ENCODE results near the gene BTF3L4. TPM values are rescaled to one million over a fixed set of nuclear protein-coding genes. Genes with fewer than 3 reads are reported as not detected.

The BTF3L4 gene
- 10 to 100 TPM; 35.4 to 44.0 TPM for total RNA-seq

GRCh38 chr1:52056163-52056936 is at the start of gene BTF3L4:
Gene BTF3L4 (plus strand): TSS chr1:52056295. CDS start chr1:52059848, 3,553 bp downstream.

GRCh38 chr1:52033190-52034049 is 22.7 kb upstream of the BTF3L4 start, which contains the start of gene KTI12:
Gene KTI12 (minus strand): TSS chr1:52033810. CDS start chr1:52033761, 49 bp downstream.

GRCh38 chr1:52055066-52055865 is 829 bp upstream of the BTF3L4 start, which contains the start of gene TXNDC12:
Gene TXNDC12 (minus strand): TSS chr1:52055191. CDS start chr1:52055096, 95 bp downstream.

Other genes starting within 250 kb of the BTF3L4 start
- 10 to 100 TPM; 48.5 to 65.3 TPM for gene NRDC, start 177.6 kb upstream of the BTF3L4 start, total RNA-seq
- gene RAB3B, start 65.6 kb upstream of the BTF3L4 start, total RNA-seq = under 1 TPM; 0.33 to 0.34 TPM
- gene KTI12, start 22.5 kb upstream of the BTF3L4 start, total RNA-seq = 10 to 100 TPM; 12.0 to 20.0 TPM
- 10 to 100 TPM; 34.8 to 36.3 TPM for gene TXNDC12, start 1.1 kb upstream of the BTF3L4 start, total RNA-seq
- gene ZFYVE9, start 85.8 kb downstream of the BTF3L4 start, total RNA-seq = 10 to 100 TPM; 20.3 to 22.7 TPM

Data from melanocyte of skin (primary cell).